CD4-positive, alpha-beta T cell treated with Interleukin-1 beta for 1 hour (primary cell): ENCODE results near the gene CCL19.

Experiments
- DNase-seq, 2 donors: peaks; one replicate each; pipeline ENCODE4 v3.0.0-alpha.2; 2020 to 2022

CCL19 gene

GRCh38 chr9:34659592-34660253 lies 31.4 kb downstream of the CCL19 start:
- no peak for DNase-seq

- DNase-seq: no peak
Observed at GRCh38 chr9:34658461-34658860, 32.6 kb downstream of the CCL19 start.

- no peak for DNase-seq
Observed at GRCh38 chr9:34656992-34657391, 34.1 kb downstream of the CCL19 start.

GRCh38 chr9:34655394-34655793 lies 35.7 kb downstream of the CCL19 start:
- DNase-seq: no peak

GRCh38 chr9:34654323-34655051 lies 36.6 kb downstream of the CCL19 start:
- no peak for DNase-seq

GRCh38 chr9:34653151-34654072 lies 37.7 kb downstream of the CCL19 start:
- DNase-seq: no peak

- no peak for DNase-seq
Observed at GRCh38 chr9:34652602-34653000, 38.5 kb downstream of the CCL19 start.

GRCh38 chr9:34651876-34652601 lies 39.0 kb downstream of the CCL19 start, which contains the start of gene IL11RA:
Gene IL11RA (plus strand): TSS chr9:34652185. CDS start chr9:34655218, 3,033 bp downstream.
- DNase-seq: peak; percentile 21 to 33

- no peak for DNase-seq
Observed at GRCh38 chr9:34651321-34651720, 39.8 kb downstream of the CCL19 start.

- DNase-seq: no peak
Observed at GRCh38 chr9:34650816-34651215, 40.3 kb downstream of the CCL19 start.

- no peak for DNase-seq
Observed at GRCh38 chr9:34648673-34649072, 42.4 kb downstream of the CCL19 start.

- DNase-seq: no peak
Observed at GRCh38 chr9:34647651-34648050, 43.4 kb downstream of the CCL19 start.

- no peak for DNase-seq
Observed at GRCh38 chr9:34647084-34647403, 44.0 kb downstream of the CCL19 start.

GRCh38 chr9:34646211-34647083 lies 44.6 kb downstream of the CCL19 start, which contains the start of gene GALT:
Gene GALT (plus strand): TSS chr9:34646675. CDS start chr9:34646705, 30 bp downstream.
- DNase-seq: peak; percentile 91 to 96

- no peak for DNase-seq
Observed at GRCh38 chr9:34644766-34645314, 46.2 kb downstream of the CCL19 start.

- DNase-seq: no peak
Observed at GRCh38 chr9:34642679-34643078, 48.4 kb downstream of the CCL19 start.
